ENCODE measurements around the gene SELENOH.

Gene SELENOH

DNA sequence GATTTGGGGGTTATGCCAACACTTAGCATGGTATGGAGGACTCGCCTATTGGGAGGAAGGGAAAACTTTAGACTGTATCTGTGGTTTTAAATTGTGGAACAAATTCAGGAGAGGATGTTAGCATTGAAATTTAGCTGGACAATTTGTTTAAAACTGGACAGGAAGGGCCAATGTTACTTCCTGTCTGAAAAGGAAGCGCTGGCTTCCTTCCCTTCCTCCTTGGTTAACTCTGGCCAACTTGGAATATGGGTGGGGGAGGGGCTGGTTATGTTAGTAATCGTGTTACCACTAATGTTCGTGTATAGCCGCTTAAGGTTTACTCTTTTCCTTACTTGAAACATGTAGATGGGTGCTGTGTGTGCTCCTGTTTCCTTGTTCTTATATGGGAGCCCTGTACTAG, 34.2 kb downstream of the SELENOH start (continued):
- no peak for TF ChIP-seq RARB (CRISPR knock-in tag; IDR thresholded peaks at IDR 0.05)
- no peak for TF ChIP-seq ISL1 (CRISPR knock-in tag; IDR thresholded peaks at IDR 0.05)
- no peak for TF ChIP-seq ZNF70 (CRISPR knock-in tag; IDR thresholded peaks at IDR 0.05)
- TF ChIP-seq ZC3H10 (CRISPR knock-in tag; IDR thresholded peaks at IDR 0.05) = no peak
- no peak for TF ChIP-seq ZNF8 (CRISPR knock-in tag; IDR thresholded peaks at IDR 0.05)
- no peak for TF ChIP-seq OSR1 (CRISPR knock-in tag; IDR thresholded peaks at IDR 0.05)
- TF ChIP-seq, protein P1, sequence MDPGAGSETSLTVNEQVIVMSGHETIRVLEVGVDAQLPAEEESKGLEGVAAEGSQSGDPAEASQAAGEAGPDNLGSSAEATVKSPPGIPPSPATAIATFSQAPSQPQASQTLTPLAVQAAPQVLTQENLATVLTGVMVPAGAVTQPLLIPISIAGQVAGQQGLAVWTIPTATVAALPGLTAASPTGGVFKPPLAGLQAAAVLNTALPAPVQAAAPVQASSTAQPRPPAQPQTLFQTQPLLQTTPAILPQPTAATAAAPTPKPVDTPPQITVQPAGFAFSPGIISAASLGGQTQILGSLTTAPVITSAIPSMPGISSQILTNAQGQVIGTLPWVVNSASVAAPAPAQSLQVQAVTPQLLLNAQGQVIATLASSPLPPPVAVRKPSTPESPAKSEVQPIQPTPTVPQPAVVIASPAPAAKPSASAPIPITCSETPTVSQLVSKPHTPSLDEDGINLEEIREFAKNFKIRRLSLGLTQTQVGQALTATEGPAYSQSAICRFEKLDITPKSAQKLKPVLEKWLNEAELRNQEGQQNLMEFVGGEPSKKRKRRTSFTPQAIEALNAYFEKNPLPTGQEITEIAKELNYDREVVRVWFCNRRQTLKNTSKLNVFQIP (CRISPR knock-in tag; IDR thresholded peaks at IDR 0.05; ENCODE audit: borderline replicate concordance, low read depth) = no peak

DNA sequence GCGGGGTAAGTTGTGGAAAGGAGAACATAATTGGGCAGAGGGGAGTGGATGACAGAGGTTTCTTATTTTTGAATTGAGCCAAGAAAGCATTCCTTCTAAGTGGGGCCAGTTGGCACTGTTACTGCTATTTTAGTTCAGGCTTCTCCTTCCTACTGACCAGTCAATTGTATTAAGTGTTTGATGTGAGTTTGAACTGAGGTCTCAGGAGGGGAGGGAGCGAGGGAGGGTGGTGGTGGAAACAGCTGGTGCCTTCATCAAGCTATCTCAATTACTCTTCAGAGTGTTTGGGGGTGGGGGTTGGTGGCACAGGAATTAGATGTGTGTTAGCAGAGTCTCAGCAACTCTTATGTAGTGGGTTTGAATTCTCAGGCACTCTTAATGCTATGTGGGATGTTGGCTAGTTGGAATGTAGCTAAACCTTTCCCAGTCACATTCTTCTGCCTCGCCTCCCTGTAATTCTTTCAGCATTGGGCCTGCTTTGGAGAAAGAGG, 34.8 kb downstream of the SELENOH start:
- ATAC-seq = peak; percentile 25
- TF ChIP-seq ESRRG (CRISPR knock-in tag; IDR thresholded peaks at IDR 0.05) = no peak
- no peak for TF ChIP-seq CSDC2 (CRISPR knock-in tag; IDR thresholded peaks at IDR 0.05)
- no peak for TF ChIP-seq OSR1 (CRISPR knock-in tag; IDR thresholded peaks at IDR 0.05)
- TF ChIP-seq, protein P2, sequence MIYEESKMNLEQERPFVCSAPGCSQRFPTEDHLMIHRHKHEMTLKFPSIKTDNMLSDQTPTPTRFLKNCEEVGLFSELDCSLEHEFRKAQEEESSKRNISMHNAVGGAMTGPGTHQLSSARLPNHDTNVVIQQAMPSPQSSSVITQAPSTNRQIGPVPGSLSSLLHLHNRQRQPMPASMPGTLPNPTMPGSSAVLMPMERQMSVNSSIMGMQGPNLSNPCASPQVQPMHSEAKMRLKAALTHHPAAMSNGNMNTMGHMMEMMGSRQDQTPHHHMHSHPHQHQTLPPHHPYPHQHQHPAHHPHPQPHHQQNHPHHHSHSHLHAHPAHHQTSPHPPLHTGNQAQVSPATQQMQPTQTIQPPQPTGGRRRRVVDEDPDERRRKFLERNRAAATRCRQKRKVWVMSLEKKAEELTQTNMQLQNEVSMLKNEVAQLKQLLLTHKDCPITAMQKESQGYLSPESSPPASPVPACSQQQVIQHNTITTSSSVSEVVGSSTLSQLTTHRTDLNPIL (CRISPR knock-in tag; IDR thresholded peaks at IDR 0.05; ENCODE audit: low read depth) = no peak
- no peak for TF ChIP-seq TOX (CRISPR knock-in tag; IDR thresholded peaks at IDR 0.05; ENCODE audit: borderline replicate concordance)
- no peak for TF ChIP-seq ZNF70 (CRISPR knock-in tag; IDR thresholded peaks at IDR 0.05)
- TF ChIP-seq GLIS3 (CRISPR knock-in tag; IDR thresholded peaks at IDR 0.05) = no peak
- TF ChIP-seq, protein P3, sequence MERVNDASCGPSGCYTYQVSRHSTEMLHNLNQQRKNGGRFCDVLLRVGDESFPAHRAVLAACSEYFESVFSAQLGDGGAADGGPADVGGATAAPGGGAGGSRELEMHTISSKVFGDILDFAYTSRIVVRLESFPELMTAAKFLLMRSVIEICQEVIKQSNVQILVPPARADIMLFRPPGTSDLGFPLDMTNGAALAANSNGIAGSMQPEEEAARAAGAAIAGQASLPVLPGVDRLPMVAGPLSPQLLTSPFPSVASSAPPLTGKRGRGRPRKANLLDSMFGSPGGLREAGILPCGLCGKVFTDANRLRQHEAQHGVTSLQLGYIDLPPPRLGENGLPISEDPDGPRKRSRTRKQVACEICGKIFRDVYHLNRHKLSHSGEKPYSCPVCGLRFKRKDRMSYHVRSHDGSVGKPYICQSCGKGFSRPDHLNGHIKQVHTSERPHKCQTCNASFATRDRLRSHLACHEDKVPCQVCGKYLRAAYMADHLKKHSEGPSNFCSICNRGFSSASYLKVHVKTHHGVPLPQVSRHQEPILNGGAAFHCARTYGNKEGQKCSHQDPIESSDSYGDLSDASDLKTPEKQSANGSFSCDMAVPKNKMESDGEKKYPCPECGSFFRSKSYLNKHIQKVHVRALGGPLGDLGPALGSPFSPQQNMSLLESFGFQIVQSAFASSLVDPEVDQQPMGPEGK (CRISPR knock-in tag; IDR thresholded peaks at IDR 0.05; ENCODE audit: borderline replicate concordance) = no peak
- no peak for TF ChIP-seq PPARA (CRISPR knock-in tag; IDR thresholded peaks at IDR 0.05; ENCODE audit: borderline replicate concordance)
- no peak for TF ChIP-seq SNAI2 (CRISPR knock-in tag; IDR thresholded peaks at IDR 0.05)
- no peak for TF ChIP-seq ZNF8 (CRISPR knock-in tag; IDR thresholded peaks at IDR 0.05)
- TF ChIP-seq, protein P4, sequence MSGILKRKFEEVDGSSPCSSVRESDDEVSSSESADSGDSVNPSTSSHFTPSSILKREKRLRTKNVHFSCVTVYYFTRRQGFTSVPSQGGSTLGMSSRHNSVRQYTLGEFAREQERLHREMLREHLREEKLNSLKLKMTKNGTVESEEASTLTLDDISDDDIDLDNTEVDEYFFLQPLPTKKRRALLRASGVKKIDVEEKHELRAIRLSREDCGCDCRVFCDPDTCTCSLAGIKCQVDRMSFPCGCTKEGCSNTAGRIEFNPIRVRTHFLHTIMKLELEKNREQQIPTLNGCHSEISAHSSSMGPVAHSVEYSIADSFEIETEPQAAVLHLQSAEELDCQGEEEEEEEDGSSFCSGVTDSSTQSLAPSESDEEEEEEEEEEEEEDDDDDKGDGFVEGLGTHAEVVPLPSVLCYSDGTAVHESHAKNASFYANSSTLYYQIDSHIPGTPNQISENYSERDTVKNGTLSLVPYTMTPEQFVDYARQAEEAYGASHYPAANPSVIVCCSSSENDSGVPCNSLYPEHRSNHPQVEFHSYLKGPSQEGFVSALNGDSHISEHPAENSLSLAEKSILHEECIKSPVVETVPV (CRISPR knock-in tag; IDR thresholded peaks at IDR 0.05) = no peak
- TF ChIP-seq RARB (CRISPR knock-in tag; IDR thresholded peaks at IDR 0.05) = no peak
- no peak for TF ChIP-seq ISL1 (CRISPR knock-in tag; IDR thresholded peaks at IDR 0.05)
- TF ChIP-seq ZC3H10 (CRISPR knock-in tag; IDR thresholded peaks at IDR 0.05) = no peak
- TF ChIP-seq, protein P1 (CRISPR knock-in tag; IDR thresholded peaks at IDR 0.05; ENCODE audit: borderline replicate concordance, low read depth) = no peak

DNA sequence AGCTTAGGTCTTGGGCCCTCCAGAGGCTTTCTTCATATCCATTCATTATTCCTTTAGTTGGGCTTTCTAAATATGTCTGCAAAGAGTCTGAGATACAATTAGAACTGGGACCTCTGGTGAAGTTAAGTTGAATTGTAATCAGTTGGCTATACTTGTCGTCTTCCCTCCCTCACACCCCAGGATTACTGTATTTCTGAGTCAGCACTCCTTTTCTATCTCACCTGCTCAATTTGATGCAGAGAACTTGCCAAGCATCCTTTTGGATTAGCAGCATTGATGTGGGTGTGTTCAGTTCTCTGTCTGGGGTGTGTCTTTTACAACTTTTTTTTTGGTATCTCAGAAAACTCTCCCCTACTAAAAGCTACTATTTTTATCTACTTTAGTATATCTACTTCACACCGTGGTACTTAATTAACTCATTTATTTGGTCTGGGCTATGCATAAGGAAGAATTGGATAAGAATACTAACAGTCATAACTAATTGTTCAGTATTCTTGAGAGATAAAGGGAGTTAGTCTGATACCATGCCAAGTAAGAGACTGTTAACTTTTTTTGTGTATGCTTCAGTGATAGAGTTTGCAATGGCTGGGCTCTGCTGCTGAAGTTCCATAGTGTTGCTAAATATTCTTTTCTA, 35.4 kb downstream of the SELENOH start:
- ATAC-seq = no peak
- no peak for TF ChIP-seq ESRRG (CRISPR knock-in tag; IDR thresholded peaks at IDR 0.05)
- no peak for TF ChIP-seq TOX (CRISPR knock-in tag; IDR thresholded peaks at IDR 0.05; ENCODE audit: borderline replicate concordance)
- TF ChIP-seq, protein P2 (CRISPR knock-in tag; IDR thresholded peaks at IDR 0.05; ENCODE audit: low read depth) = no peak
- TF ChIP-seq ZNF8 (CRISPR knock-in tag; IDR thresholded peaks at IDR 0.05) = no peak
- no peak for TF ChIP-seq ARNTL (CRISPR knock-in tag; IDR thresholded peaks at IDR 0.05; ENCODE audit: borderline replicate concordance, low read depth)

DNA sequence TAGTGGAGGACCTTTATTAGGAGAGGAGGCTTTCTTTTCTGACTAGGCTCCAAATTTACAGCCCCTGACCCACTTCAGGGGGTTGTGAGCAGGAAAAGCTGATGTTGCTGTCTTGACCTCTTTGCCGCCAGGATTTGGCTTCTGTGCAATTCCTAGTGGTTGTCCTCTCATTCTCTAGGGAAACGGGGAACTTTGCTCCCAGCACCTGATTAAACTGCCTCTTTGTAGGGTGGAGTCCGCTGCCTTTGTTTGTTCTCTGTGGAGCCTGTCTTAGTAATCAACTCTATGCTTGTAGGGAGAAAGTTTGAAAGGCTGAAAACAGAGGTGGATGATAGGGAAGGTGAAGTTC, 36.7 kb downstream of the SELENOH start:
- ATAC-seq = no peak
- TF ChIP-seq ZFP30 (CRISPR knock-in tag; IDR thresholded peaks at IDR 0.05) = no peak
- TF ChIP-seq, protein P3 (CRISPR knock-in tag; IDR thresholded peaks at IDR 0.05; ENCODE audit: borderline replicate concordance) = no peak
- TF ChIP-seq, protein P2 (CRISPR knock-in tag; IDR thresholded peaks at IDR 0.05; ENCODE audit: low read depth) = no peak
- TF ChIP-seq OSR1 (CRISPR knock-in tag; IDR thresholded peaks at IDR 0.05) = no peak
- TF ChIP-seq, protein P1 (CRISPR knock-in tag; IDR thresholded peaks at IDR 0.05; ENCODE audit: borderline replicate concordance, low read depth) = no peak
- no peak for TF ChIP-seq ZNF565 (CRISPR knock-in tag; conservative IDR thresholded peaks at IDR 0.05; ENCODE audit: low read depth)

All from SK-N-SH treated with all-trans-retinoic acid at 6 μM for 48 hours (cell line).